Activated CD4-positive, CD25-positive, alpha-beta regulatory T cell treated with anti-CD3 and anti-CD28 coated beads, Interleukin-2, amount 50 U/mL, for 16 hours (primary cell): ENCODE measurements around the gene FNDC3B.
A peak's percentile ranks its signal among the peaks of the same experiment; 100 is the strongest.

Experiments
- DNase-seq: peaks from one replicate; pipeline ENCODE4 v3.0.0-alpha.2; 2020; ENCODE audit warnings: low read depth, low spot score

FNDC3B gene

DNA sequence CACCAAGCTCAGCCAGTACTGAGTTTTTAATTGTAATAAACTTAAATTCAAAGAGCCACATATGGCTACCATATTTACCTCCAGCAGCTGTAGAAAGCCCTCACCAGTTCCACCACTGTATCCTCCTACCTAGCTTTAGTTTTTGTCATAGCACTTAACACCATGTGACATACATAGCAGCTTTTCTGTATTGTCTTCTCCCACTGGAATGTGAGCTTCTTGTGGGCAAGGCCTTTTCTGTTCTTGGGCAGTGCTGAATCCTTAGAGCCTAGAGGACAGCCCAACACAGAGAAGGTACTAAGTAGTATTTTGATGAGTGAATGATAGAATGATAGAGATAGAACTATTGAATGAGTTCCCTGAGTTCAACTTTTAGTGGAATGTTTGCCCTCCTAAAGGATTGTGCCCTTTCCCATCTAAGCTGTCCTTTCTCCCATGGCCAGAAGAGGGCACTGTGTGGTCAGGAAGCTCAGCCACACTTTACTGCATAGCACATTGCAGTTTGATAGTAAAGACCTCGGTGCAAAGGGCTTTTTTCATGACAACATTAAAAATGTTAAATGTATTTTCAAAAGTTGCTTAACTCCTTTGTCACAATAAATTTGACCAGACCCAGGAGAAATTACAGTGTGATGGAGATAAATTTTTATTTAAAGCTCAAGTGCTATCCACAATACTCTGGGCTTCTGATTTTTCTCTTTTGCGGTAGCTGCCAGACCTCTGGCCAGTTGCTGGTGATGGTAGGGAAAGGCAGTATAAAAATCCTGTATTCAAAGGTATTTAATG, 293.1 kb downstream of the FNDC3B start:
- DNase-seq: peak; percentile 38

DNA sequence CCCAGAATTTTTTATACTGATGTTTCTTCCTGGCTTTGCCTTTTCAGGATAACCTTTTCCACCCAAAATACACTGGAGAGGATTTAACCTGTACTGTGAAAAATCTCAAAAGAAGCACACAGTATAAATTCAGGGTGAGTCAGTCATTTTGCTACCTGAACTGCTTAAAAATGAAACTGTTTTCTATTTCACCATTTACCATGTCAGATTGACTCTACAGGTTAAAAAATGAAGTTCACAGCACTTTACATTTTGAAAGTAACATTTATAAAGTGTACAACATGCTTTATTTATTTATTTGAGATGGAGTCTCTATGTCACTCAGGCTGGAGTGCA, 293.6 kb downstream of the FNDC3B start:
- no peak for DNase-seq

DNA sequence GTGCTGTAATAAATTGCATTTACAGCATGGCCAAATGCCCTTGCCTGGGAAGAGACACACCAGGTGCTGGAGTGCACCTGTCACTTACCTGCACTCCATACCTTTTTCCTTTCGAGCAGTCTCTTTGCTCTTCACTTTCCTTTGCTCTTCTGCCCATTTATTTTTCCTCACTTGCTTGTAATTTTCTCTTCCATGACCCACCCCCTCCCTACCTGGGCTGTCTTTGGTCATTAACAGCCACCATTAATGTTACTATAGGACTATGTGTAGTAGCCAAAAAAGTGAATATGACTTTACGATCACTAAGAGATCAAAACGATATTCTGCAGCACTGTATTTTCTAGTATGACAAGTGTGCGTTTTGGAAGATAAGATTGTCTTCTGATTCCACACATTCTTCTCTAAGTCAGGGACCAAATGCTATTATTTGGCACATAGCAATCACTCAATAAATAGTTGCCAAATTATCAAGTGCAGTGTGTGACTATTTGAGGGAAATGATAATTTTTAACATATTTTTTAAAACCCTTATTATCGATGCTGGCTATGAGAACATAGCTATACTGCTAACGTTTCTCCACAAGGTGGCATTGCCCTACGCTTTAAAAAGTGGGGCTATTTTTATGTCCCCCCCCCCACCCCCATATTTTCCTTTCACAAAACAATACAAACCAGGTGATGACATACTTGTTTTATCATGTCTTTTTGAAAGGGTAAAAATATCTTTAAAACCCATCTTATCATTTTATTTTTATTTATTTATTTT, 294.5 kb downstream of the FNDC3B start:
- no peak for DNase-seq

DNA sequence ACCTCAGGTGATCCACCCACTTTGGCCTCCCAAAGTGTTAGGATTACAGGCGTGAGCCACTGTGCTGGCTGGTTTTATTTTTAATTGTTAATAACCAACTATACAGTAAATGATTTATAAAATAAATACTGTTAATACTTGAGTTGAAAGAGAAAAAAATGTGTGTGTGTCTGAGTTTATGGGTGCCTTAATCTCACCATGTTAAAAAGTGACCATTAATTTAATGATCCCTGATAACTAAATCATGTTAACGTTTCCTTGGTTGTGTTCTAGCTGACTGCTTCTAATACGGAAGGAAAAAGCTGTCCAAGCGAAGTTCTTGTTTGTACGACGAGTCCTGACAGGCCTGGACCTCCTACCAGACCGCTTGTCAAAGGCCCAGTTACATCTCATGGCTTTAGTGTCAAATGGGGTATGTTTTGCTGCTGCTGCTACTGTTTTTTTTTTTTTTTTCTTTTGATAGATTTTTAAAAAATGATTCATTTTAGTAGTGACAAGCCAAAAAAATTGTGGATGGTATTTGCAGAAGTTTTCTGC, 295.4 kb downstream of the FNDC3B start:
- DNase-seq: no peak

DNA sequence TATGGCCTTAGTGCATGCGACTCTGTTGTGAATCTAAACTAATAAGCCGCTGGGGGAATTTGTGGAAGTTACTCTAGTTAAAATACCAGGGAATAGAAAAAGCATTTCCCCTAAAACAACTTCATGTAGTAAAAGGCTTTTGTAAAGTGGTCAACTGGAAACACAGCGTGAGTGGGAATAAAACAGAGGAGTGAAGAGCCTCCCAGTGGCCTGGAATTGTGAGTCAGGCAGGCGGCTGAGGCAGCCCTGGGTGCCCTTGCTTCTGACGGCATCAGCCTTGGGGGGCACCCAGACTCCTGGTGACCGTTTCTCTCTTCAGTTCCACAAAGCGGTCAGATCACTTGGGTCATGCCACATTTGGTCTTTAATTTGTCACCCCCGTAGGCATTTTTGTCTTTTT, 300.5 kb downstream of the FNDC3B start:
- no peak for DNase-seq

DNA sequence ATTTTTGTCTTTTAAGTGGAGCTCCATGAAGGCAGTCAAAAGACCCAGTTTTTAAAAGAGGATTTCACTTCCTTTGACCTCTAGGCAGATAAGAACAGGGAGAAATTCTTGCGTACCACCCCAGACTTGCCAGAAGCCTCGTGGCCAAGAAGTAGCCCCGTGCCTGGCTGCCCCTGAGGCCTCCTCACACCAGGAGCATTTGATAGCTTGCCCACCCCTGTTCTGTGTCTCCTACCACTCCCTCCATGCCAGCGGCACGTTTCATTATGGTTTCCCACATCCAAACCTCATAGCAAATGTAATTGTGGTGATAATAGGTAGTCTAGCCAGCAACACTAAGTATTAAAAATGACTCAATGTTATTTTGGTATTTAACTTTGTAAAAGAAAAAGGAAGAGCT, 301.2 kb downstream of the FNDC3B start:
- DNase-seq: no peak

DNA sequence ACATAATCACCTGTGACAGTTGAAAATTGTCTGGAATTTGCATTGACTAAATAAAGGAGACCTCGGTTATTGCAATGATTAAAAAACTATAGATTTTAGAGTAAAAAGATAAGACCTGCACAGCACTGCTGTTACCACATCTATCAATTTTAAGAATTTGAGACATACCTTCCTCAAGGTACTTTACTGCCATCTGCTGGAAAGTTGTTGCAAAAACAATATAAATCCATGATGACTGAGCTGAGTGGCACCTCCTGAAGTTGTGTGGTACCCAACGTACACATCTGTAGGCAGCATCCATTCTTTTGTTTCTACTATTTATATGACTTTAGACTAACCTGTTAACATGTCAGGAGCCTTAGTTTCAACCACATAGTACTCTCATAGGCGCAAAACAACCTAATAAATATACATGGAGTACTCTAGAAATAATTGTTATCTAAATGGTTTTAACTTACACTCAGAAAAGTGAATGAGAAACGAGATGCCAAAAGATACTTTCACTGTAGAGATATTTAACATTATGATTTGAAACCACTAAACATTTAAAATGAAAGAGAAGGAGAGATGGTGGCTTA, 302.2 kb downstream of the FNDC3B start:
- DNase-seq: no peak

DNA sequence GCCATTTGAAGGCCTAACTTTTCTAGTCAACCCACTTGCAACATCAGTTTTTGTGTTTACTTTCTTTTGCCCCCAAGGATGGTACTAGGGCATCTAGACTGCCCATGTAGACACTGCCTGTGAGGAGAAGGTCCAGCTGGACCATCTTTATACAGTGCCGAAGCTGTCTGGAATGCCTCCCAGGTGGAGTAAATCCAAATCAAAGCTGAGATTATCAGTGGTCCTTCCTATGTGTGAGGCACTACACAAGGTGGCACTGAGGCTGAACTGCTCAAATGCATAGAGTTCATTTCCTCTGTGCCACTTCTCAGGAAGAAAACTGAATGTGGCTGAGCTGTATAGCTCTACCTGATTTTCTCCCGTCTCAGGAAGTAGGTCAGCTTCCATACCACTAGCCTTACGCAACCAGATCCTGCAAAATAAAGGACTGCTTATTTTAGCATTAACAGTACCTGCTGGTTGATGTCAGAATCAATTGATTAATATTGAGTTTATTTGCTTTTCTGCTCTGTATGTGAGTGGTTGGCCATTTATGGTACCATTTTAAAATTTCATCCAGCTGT, 302.8 kb downstream of the FNDC3B start:
- no peak for DNase-seq

DNA sequence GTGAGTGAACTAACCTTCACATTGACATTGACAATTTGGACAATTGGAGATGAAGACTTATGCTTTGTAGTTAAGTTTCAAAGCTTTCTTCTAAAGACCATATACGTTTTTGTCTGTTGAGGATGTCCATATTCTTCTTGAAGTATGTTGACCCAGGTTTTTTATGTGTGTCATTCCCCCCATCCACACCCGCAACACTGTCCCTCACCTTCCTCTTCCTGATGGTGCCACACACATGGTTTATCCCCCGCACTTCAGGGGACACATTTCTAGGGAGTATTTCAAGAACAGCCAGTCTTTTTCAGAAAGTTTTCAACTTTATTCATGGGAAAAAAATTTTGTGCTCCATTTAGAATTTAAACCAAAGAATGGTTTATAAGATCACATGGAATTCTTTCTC, 303.7 kb downstream of the FNDC3B start:
- no peak for DNase-seq

DNA sequence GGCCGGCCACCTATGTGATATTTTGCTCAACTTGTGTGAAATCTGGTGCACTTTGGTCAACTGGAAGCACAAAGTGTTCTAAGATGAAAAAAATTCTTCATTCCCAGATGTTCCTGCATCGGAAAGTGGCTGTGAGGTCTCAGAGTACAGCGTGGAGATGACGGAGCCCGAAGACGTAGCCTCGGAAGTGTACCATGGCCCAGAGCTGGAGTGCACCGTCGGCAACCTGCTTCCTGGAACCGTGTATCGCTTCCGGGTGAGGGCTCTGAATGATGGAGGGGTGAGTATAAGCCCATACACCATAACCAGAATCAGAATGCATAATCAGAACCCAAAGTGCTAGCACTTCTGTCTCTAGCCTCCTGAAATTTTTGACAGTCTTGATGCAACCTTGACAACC, 304.6 kb downstream of the FNDC3B start:
- no peak for DNase-seq

DNA sequence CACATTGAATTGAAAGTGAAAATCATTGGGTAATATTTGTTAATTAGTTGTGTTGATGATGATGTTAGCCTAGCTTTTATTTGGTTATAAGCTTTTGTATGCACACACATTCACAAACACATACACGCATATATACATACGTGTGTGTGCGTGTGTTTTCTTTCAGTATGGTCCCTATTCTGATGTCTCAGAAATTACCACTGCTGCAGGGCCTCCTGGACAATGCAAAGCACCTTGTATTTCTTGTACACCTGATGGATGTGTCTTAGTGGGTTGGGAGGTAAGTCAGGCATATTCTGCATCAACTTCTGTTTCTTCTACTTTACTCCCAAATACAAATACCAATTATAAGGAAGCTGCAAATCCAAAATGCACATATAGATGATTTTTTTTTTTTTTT, 306.8 kb downstream of the FNDC3B start:
- no peak for DNase-seq

DNA sequence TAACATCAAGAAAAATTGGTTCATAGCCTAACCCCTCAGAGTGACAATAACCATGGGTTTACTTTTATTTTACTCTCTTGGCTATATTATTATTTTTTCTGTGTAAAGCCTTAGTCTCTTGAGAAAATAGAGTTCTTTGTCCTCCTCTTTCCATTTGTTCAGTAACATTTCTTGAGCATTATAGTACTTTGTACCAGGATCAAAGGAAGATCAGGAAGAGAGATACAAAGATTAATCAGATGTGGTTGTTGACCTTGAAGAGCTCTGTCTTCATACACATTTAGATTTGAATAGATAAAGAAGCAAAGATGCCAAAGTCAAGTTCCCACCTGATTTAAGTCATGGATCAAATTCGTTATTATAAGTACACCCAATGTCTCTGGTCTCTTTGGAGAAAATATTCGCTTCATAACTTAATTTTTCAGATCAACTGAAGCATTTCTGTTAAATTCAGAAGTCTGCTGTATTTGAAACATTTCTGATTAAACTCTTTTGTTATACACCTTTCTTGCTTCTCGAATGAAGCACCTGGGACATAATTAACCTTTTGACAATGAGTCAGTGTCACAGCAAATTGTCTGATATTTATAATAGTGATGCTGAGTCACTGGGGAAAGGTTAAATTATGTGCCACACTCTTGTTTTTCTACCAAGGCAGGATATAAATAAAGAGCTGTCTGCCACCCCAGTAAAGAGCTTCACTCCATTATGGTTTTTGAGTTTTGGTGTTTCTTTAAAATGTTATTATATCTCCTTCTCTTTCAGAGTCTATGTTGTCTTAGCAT, 308.7 kb downstream of the FNDC3B start:
- DNase-seq: no peak

DNA sequence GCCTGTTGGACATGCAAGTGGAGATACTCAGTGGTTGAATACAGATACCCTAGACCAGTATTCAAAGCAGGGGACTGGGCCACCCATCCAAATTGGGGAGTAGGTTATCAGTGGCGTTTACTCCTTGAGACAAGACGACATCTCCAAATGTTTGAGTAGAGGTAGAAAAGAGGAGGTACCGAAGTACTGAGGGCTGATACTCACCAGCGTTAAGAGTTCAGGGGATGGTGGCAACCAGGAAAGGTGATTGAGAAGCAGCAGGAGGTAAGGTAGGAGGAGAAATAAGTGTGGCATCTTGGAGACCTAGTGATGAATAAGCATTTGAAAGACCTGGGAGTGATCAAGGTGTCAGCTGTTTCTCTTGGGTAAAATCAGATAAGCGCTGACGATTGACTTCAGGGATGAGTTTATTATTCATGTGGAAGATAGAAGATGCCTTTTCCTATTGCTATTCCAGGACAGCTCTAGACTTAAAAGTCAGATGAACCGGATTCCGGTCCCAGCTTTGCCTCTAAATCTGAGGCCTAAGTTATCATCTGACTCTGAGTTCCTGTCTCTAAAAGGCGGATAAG, 312.6 kb downstream of the FNDC3B start:
- no peak for DNase-seq

DNA sequence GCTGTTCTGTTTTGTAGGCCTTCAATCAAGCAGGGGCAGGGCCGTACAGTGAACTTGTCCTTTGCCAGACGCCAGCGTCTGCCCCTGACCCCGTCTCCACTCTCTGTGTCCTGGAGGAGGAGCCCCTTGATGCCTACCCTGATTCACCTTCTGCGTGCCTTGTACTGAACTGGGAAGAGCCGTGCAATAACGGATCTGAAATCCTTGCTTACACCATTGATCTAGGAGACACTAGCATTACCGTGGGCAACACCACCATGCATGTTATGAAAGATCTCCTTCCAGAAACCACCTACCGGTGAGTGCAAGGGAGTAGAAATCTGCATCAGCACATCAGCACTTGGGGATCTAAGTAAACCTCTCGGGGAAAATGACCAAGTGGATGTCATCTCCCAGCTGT, 313.4 kb downstream of the FNDC3B start:
- DNase-seq: no peak

DNA sequence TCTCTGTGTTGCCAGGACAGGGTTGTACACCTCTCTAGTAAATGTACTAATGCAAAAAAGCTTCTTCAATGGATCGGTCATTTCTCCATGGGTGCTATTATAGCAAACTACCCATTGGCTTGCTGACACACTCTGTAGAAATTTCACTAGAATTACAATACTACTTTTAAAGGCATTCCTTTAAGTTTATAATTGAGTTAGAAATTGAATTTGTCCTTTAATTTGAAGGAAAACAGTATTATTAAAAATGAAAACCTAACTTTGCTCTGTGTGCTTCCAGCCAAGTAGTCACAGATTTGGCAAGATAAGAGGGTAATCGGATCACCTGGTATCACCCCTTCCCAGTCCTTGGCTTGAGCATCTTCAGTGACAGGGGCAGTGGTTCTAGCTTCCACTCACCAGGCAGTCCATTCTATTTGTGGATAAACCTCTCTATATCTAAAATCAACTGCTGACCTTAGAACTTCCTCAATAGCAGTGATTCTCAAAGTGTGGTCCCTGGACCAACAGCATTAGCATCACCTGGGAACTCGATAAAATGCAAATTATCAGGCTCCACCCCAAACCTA, 315.6 kb downstream of the FNDC3B start:
- no peak for DNase-seq

DNA sequence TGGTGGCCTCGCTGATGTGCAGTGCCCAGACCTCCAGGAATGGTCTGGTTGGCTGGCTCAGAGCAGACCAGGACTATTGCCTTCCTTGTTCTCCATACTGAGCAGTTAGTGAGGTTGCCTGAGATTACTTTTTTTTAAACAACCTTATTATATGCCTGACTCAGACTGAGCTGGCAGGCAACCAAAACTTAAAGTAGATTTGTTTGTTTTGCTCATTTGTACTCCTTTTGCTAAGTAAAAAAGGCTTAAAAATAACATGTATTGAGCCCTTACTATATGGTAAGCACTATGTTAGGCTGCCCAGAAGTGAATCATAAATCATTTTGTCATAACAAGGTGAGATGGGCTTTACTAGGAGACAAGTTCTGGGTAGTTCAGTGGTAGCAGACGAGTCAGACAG, 316.5 kb downstream of the FNDC3B start:
- no peak for DNase-seq

DNA sequence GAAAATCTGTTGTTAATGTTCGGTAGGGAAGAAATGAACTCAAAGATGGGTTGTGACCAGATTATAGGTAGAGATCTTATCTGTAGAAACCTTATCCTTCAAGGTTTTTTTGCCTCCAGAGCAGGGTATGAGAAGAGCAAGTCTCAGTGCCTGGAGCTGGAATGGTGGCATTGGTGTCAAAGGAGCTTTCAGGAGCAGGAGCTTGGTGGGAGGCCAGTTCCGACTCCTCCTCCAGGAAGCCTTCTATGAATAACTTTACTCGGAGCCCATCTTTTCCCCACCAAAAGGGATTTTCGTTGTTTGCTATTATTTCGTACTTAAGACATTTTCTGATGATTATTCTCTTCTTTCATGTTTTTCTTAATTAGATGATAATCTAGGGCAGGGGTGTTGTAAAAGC, 317.0 kb downstream of the FNDC3B start:
- DNase-seq: no peak

DNA sequence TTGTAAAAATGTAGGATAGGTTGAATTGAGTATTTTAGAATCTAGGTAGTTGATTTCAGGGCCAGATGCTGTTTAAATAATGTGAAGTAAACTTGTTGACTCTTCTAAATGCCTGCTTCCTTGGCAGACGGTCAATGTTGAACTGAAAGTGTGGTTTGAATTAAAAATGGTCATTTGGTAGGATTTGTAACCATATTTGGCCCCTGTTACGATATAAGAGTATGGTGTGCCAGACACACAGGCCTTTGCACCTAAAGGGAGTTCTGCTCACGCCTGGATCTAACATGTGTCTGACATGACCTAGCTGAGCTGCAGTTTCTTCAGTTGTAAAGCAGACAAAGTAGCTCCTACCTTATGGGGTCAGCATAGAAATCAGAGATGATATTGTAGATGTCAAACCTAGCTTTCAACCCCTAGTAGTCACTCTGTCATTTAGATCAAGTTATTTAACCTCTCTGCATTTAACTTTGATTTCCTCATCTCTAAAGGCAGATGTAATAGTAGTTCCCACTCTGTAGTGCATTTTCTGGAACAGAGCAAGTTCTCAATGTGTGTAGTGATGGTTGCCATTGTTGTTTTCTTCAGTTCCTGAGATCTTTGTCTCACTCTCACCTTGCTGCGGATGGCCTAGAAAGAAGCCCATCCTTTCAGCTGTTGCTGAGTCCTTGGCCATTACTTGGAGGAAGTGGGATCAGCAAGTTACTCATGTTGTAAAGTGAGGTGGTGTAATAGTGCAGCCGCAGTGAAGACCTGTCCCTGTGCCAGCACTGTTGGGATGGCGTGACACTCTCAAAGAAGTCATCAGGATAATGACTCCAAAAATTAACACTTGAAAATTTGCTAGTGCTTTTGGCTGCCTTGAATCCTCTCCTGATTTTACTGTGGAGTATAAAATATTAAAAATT, 318.7 kb downstream of the FNDC3B start:
- DNase-seq: no peak

DNA sequence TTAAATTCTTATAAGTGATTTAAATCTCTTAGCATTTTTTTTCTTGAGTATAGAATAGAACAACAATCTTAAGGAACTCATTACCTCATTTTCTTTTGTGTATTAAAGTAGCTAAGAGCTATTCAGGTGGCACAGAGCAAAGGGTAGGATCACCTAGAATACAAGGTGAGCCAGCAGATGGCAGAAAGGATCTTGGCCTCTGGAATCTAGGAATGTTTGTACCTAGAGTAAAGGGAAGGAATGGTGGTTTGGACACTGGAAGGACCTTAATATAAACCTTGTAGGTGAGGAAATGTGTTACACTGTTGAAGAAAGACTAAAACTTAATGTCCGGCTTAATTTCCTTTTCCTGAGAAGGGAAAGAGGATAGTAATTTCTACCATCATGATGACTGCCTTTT, 319.9 kb downstream of the FNDC3B start:
- DNase-seq: no peak

DNA sequence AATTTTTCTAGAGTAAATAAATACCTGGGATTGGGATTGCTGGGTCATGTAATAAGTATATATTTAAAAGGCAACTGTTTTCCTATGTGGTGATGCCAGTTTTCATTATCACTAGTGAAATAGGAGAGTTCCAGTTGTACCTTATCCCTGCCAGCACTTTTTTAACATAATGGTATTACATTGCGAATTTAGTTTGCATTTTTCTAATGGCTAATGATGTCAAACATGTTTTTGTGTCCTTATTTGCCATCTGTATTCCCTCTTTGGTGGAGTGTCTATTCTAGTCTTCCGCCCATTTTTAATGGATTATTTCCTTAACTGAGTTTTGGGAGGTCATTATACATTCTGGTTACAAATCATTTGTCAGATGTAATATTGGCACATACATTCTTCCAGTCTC, 320.6 kb downstream of the FNDC3B start:
- no peak for DNase-seq
